ENCODE data around the gene ZC3H12C. TPM values are rescaled to one million over a fixed set of nuclear protein-coding genes. Genes with fewer than 3 reads are reported as not detected.

The ZC3H12C gene
- total and polyA plus RNA-seq, 4 donors = 3.4 to 27.1 (median 9.1) TPM

- Histone ChIP-seq H3K9ac (ENCODE audit: insufficient read depth in 1 of 2, low read length in 2 of 2) (no peak overlapping the region), H3K27ac (ENCODE audit: low read depth in 1 of 2, low read length in 1 of 2) (no peak overlapping the region), H3K36me3 (ENCODE audit: control insufficient read depth in 4 of 4, insufficient read depth in 4 of 4, low read length in 4 of 4) (no peaks in the 10 kb centered on the region), H3K27me3 (ENCODE audit: control insufficient read depth in 3 of 3, insufficient read depth in 3 of 3, low read length in 2 of 3) (no peaks in the 10 kb centered on the region), H3K9me3 (ENCODE audit: control insufficient read depth in 4 of 4, insufficient read depth in 3 of 4, low read length in 3 of 4) (no peaks in the 10 kb centered on the region), H3K4me3 (no peak overlapping the region), H3K4me1 (ENCODE audit: control insufficient read depth in 5 of 5, insufficient read depth in 5 of 5, low read length in 5 of 5) (peaks cover 0 to 4% (median 0%) of the 10 kb centered on the region in 5 donors)
- DNase-seq (no peak), ATAC-seq (ENCODE audit: insufficient read depth, low FRiP score) (no peak)
- TF ChIP-seq CTCF (IDR thresholded peaks at IDR 0.05; ENCODE audit: control extremely low read depth, extremely low read depth) = no peak
- WGBS, 2 donors = 73 to 76% methylated on average over 12 of the region's 12 CpGs
Measured at GRCh38 chr11:110176366-110177085, 83.3 kb downstream of the ZC3H12C start.

- no peak overlapping the region for H3K4me3 ChIP-seq
- DNase-seq (no peak), ATAC-seq (ENCODE audit: insufficient read depth, low FRiP score) (no peak)
- H3K9me3 ChIP-seq (ENCODE audit: control insufficient read depth in 4 of 4, insufficient read depth in 3 of 4, low read length in 3 of 4) = no peaks in the 10 kb centered on the region
- no peaks in the 10 kb centered on the region for H3K36me3 ChIP-seq (ENCODE audit: control insufficient read depth in 4 of 4, insufficient read depth in 4 of 4, low read length in 4 of 4)
- TF ChIP-seq CTCF (IDR thresholded peaks at IDR 0.05; ENCODE audit: control extremely low read depth, extremely low read depth) = no peak
- WGBS, 2 donors = 58 to 75% methylated on average over 7 of the region's 7 CpGs
- H3K9ac ChIP-seq (ENCODE audit: insufficient read depth in 1 of 2, low read length in 2 of 2) = no peak overlapping the region
- no peak overlapping the region for H3K27ac ChIP-seq (ENCODE audit: low read depth in 1 of 2, low read length in 1 of 2)
- H3K4me1 ChIP-seq (ENCODE audit: control insufficient read depth in 5 of 5, insufficient read depth in 5 of 5, low read length in 5 of 5) = peaks cover 0 to 4% (median 0%) of the 10 kb centered on the region in 5 donors
- no peaks in the 10 kb centered on the region for H3K27me3 ChIP-seq (ENCODE audit: control insufficient read depth in 3 of 3, insufficient read depth in 3 of 3, low read length in 2 of 3)
Measured at GRCh38 chr11:110177086-110177456, 83.9 kb downstream of the ZC3H12C start.

GRCh38 chr11:110179064-110179463 is 85.9 kb downstream of the ZC3H12C start:
- no peaks in the 10 kb centered on the region for H3K9me3 ChIP-seq (ENCODE audit: control insufficient read depth in 4 of 4, insufficient read depth in 3 of 4, low read length in 3 of 4)
- WGBS, 2 donors = 93 to 94% methylated on average over 4 of the region's 4 CpGs
- no peak for TF ChIP-seq CTCF (IDR thresholded peaks at IDR 0.05; ENCODE audit: control extremely low read depth, extremely low read depth)
- H3K9ac ChIP-seq (ENCODE audit: insufficient read depth in 1 of 2, low read length in 2 of 2) = no peak overlapping the region
- H3K4me3 ChIP-seq = no peak overlapping the region
- no peak for DNase-seq
- H3K36me3 ChIP-seq (ENCODE audit: control insufficient read depth in 4 of 4, insufficient read depth in 4 of 4, low read length in 4 of 4) = no peaks in the 10 kb centered on the region
- H3K27me3 ChIP-seq (ENCODE audit: control insufficient read depth in 3 of 3, insufficient read depth in 3 of 3, low read length in 2 of 3) = no peaks in the 10 kb centered on the region
- H3K4me1 ChIP-seq (ENCODE audit: control insufficient read depth in 5 of 5, insufficient read depth in 5 of 5, low read length in 5 of 5) = peaks cover 0 to 3% (median 0%) of the 10 kb centered on the region in 5 donors
- no peak for ATAC-seq (ENCODE audit: insufficient read depth, low FRiP score)
- H3K27ac ChIP-seq (ENCODE audit: low read depth in 1 of 2, low read length in 1 of 2) = no peak overlapping the region

- WGBS, 2 donors = 79 to 90% methylated on average over 5 of the region's 5 CpGs
- ATAC-seq (ENCODE audit: insufficient read depth, low FRiP score) (no peak), DNase-seq (no peak)
- H3K9ac ChIP-seq (ENCODE audit: insufficient read depth in 1 of 2, low read length in 2 of 2) = no peak overlapping the region
- no peaks in the 10 kb centered on the region for H3K9me3 ChIP-seq (ENCODE audit: control insufficient read depth in 4 of 4, insufficient read depth in 3 of 4, low read length in 3 of 4)
- no peak for TF ChIP-seq CTCF (IDR thresholded peaks at IDR 0.05; ENCODE audit: control extremely low read depth, extremely low read depth)
- no peaks in the 10 kb centered on the region for H3K27me3 ChIP-seq (ENCODE audit: control insufficient read depth in 3 of 3, insufficient read depth in 3 of 3, low read length in 2 of 3)
- H3K36me3 ChIP-seq (ENCODE audit: control insufficient read depth in 4 of 4, insufficient read depth in 4 of 4, low read length in 4 of 4) = no peaks in the 10 kb centered on the region
- no peak overlapping the region for H3K4me3 ChIP-seq
- H3K27ac ChIP-seq (ENCODE audit: low read depth in 1 of 2, low read length in 1 of 2) = no peak overlapping the region
- no peaks in the 10 kb centered on the region for H3K4me1 ChIP-seq (ENCODE audit: control insufficient read depth in 5 of 5, insufficient read depth in 5 of 5, low read length in 5 of 5)
Measured at GRCh38 chr11:110182886-110183285, 89.7 kb downstream of the ZC3H12C start.
